HepG2 (cell line): ENCODE measurements around the gene ZNF865. TPM values are rescaled to one million over a fixed set of nuclear protein-coding genes. Genes with fewer than 3 reads are reported as not detected.
A peak's percentile ranks its signal among the peaks of the same experiment; 100 is the strongest.

Experiments used
- ARNT2 ChIP-seq: sonication (generic); formaldehyde crosslinking; IDR thresholded peaks from 2 replicates; pipeline ENCODE4 v1.8.0; 2022; ENCODE audit warnings: mild to moderate bottlenecking, low read depth, missing genetic modification reagents, moderate library complexity
- KAT8 ChIP-seq: IDR thresholded peaks from 2 replicates; pipeline ENCODE4 v1.6.1; 2016; ENCODE audit warnings: missing genetic modification reagents, missing compliant biosample characterization
- MBNL3 ChIP-seq: fragments of 250-450 bp; sonication (Bioruptor Pico); conservative IDR thresholded peaks from 2 replicates; pipeline ENCODE4 v1.8.0; 2022; ENCODE audit warnings: mild to moderate bottlenecking, inconsistent platforms
- NFATC3 ChIP-seq: sonication (generic); formaldehyde crosslinking; IDR thresholded peaks from 2 replicates; pipeline ENCODE4 v1.5.1; 2020; ENCODE audit warnings: mild to moderate bottlenecking, missing genetic modification reagents
- NONO ChIP-seq, 2 experiments: fragments of 450-650 bp in 1 of 2; sonication (generic) in 1 of 2; formaldehyde crosslinking in 1 of 2; IDR thresholded peaks in 1 of 2; conservative IDR thresholded peaks in 1 of 2; 2 replicates each; pipeline versions ENCODE4 v1.6.1 to v1.8.0; 2017 to 2022; ENCODE audit warnings: mild to moderate bottlenecking in 1 of 2, missing genetic modification reagents in 1 of 2, moderate library complexity in 1 of 2
- PATZ1 ChIP-seq: sonication (generic); formaldehyde crosslinking; IDR thresholded peaks from 2 replicates; pipeline ENCODE4 v1.4.0; 2020; ENCODE audit warnings: missing genetic modification reagents
- PITX1 ChIP-seq: sonication (generic); formaldehyde crosslinking; IDR thresholded peaks from 2 replicates; pipeline ENCODE4 v1.5.1; 2020; ENCODE audit warnings: mild to moderate bottlenecking, missing genetic modification reagents
- REST ChIP-seq, 2 experiments: IDR thresholded peaks; 2 replicates each; pipeline ENCODE4 v1.6.1; 2011 to 2012; ENCODE audit warnings: low read length in 2 of 2, borderline replicate concordance in 1 of 2, low read depth in 1 of 2, mild to moderate bottlenecking in 1 of 2, moderate library complexity in 1 of 2
- SAP130 ChIP-seq: IDR thresholded peaks from 2 replicates; pipeline ENCODE4 v1.6.1; 2016; ENCODE audit warnings: low read depth
- TARDBP ChIP-seq: sonication (generic); formaldehyde crosslinking; IDR thresholded peaks from 2 replicates; pipeline ENCODE4 v1.8.0; 2022; ENCODE audit warnings: mild to moderate bottlenecking, missing genetic modification reagents
- ZFP36L2 ChIP-seq: sonication (generic); formaldehyde crosslinking; IDR thresholded peaks from 2 replicates; pipeline ENCODE4 v1.4.0; 2020; ENCODE audit warnings: missing genetic modification reagents
- ZFY ChIP-seq: sonication (generic); formaldehyde crosslinking; IDR thresholded peaks from 2 replicates; pipeline ENCODE4 v1.4.0; 2020; ENCODE audit warnings: missing genetic modification reagents
- ZKSCAN8 ChIP-seq: IDR thresholded peaks from 2 replicates; pipeline ENCODE4 v1.6.1; 2016; ENCODE audit warnings: borderline replicate concordance, missing genetic modification reagents, missing compliant biosample characterization
- ZNF136 ChIP-seq: sonication (generic); formaldehyde crosslinking; IDR thresholded peaks from 2 replicates; pipeline ENCODE4 v1.8.1; 2022; ENCODE audit warnings: low read depth, mild to moderate bottlenecking, moderate library complexity, missing genetic modification reagents
- ZNF260 ChIP-seq: sonication (generic); formaldehyde crosslinking; IDR thresholded peaks from 2 replicates; pipeline ENCODE4 v1.4.0; 2020; ENCODE audit warnings: missing genetic modification reagents, low read depth, mild to moderate bottlenecking, borderline replicate concordance
- ZNF564 ChIP-seq: sonication (generic); formaldehyde crosslinking; IDR thresholded peaks from 2 replicates; pipeline ENCODE4 v1.8.1; 2023; ENCODE audit warnings: mild to moderate bottlenecking, missing genetic modification reagents
- ZNF746 ChIP-seq: sonication (generic); formaldehyde crosslinking; IDR thresholded peaks from 2 replicates; pipeline ENCODE4 v1.8.0; 2022; ENCODE audit warnings: mild to moderate bottlenecking, missing genetic modification reagents
- ZNF788 ChIP-seq: sonication (generic); formaldehyde crosslinking; IDR thresholded peaks from 2 replicates; pipeline ENCODE4 v1.5.0; 2020; ENCODE audit warnings: mild to moderate bottlenecking, missing genetic modification reagents, borderline replicate concordance
- ZNF879 ChIP-seq: sonication (generic); formaldehyde crosslinking; IDR thresholded peaks from 2 replicates; pipeline ENCODE4 v1.8.1; 2023; ENCODE audit warnings: missing genetic modification reagents
- ZZZ3 ChIP-seq: sonication (generic); formaldehyde crosslinking; IDR thresholded peaks from 2 replicates; pipeline ENCODE4 v1.4.0; 2020; ENCODE audit warnings: missing genetic modification reagents, mild to moderate bottlenecking, borderline replicate concordance
- polyA plus RNA-seq, 8 experiments: library from polyadenylated mRNA; depleted of rRNA in 3 of 8; stranded (reverse) in 7 of 8; unstranded in 1 of 8; fragments of >200 nt; fragmentation: Illumina TruSeq in 4 of 8; extraction: Trizol in 4 of 8; gene quantifications; 2 replicates each; pipeline versions ENCODE4 v1.2.1 to v1.2.3, GENCODE V29; 2011 to 2016; ENCODE audit warnings: low read depth in 4 of 8, missing spikeins in 1 of 8, mixed read lengths in 1 of 8; ENCODE audit not compliant: insufficient read depth in 1 of 8
- total RNA-seq, 5 experiments: library from RNA; depleted of rRNA; stranded (reverse); fragments of >200 nt; fragmentation: Illumina TruSeq; extraction: Trizol; gene quantifications; 2 replicates each; pipeline ENCODE4 v1.2.3, GENCODE V29; 2016; ENCODE audit warnings: low read depth in 1 of 5
- TF ChIP-seq, protein P1 (sequence below): sonication (generic); formaldehyde crosslinking; conservative IDR thresholded peaks from 2 replicates; pipeline ENCODE4 v1.4.0; 2020; ENCODE audit warnings: mild to moderate bottlenecking, missing genetic modification reagents, moderate library complexity

Gene ZNF865
- total and polyA plus RNA-seq, 2 of the 13 experiments (the other 11 are each of a cell fraction or from before 2014, with no cell fraction given) = 0.93 to 1.0 TPM

DNA sequence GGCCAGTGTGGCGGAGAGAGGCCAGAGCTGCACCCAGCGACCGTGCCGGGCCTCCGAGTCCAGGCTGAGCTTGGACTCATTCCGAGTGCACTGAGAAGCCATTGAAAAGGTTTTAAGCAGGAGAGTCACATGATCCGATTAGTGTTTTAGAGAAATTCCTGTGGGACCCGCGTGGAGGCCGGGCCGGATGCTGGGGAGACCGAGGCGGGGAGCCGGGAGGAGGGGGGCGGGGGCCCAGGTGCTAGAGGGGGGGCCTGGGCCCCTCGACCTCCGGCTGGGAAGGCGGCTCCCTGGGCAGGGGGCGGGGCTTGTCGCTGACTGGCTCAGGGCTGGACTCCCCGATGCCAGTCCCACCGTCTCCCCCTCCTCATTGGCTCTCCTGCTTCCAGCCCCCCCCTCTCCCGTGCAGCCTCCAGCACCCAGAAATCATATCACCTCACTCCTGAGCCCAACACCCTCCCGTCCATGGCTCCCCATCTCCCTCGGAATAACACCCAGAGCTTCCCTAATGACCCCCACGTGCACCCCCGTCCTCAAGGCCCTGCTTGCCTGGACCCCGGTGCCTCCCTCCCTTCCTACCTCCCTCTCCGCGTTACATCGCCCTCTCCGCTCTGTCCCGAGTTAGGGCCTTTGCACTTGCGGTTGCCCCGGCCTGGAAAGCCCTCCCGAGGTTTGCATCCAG, 19.6 kb upstream of the ZNF865 start (continued):
- no peak for TF ChIP-seq ZFP36L2 (CRISPR knock-in tag)
- peak; percentile 96 for TF ChIP-seq PATZ1 (CRISPR knock-in tag)
- peak; percentile 34; the same call in 1 of the 2 replicates for TF ChIP-seq ZNF788 (CRISPR knock-in tag)
- no peak for TF ChIP-seq ZNF136 (CRISPR knock-in tag)
- TF ChIP-seq ZNF260 = no peak
- peak; percentile 47; the same call in 1 of the 2 replicates for TF ChIP-seq PITX1 (CRISPR knock-in tag)
- no peak for TF ChIP-seq ZNF879 (CRISPR knock-in tag)
- no peak for TF ChIP-seq REST (IDR thresholded peaks at IDR 0.05; ENCODE audit: borderline replicate concordance in 1 of 2, low read depth in 1 of 2, low read length in 2 of 2)
- 0 out of 2 replicates have a peak, but pooled peaks have one; percentile 28 for TF ChIP-seq TARDBP (CRISPR knock-in tag)
- no peak for TF ChIP-seq ZZZ3 (CRISPR knock-in tag)
- TF ChIP-seq ARNT2 = no peak
- no peak for TF ChIP-seq ZNF746
- no peak for TF ChIP-seq ZKSCAN8 (CRISPR knock-in tag)
- peak; percentile 51 for TF ChIP-seq ZFY (CRISPR knock-in tag)
- TF ChIP-seq, protein P1, sequence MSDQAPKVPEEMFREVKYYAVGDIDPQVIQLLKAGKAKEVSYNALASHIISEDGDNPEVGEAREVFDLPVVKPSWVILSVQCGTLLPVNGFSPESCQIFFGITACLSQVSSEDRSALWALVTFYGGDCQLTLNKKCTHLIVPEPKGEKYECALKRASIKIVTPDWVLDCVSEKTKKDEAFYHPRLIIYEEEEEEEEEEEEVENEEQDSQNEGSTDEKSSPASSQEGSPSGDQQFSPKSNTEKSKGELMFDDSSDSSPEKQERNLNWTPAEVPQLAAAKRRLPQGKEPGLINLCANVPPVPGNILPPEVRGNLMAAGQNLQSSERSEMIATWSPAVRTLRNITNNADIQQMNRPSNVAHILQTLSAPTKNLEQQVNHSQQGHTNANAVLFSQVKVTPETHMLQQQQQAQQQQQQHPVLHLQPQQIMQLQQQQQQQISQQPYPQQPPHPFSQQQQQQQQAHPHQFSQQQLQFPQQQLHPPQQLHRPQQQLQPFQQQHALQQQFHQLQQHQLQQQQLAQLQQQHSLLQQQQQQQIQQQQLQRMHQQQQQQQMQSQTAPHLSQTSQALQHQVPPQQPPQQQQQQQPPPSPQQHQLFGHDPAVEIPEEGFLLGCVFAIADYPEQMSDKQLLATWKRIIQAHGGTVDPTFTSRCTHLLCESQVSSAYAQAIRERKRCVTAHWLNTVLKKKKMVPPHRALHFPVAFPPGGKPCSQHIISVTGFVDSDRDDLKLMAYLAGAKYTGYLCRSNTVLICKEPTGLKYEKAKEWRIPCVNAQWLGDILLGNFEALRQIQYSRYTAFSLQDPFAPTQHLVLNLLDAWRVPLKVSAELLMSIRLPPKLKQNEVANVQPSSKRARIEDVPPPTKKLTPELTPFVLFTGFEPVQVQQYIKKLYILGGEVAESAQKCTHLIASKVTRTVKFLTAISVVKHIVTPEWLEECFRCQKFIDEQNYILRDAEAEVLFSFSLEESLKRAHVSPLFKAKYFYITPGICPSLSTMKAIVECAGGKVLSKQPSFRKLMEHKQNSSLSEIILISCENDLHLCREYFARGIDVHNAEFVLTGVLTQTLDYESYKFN = peak; percentile 41
- TF ChIP-seq NONO (IDR thresholded peaks at IDR 0.05) = no peak
- TF ChIP-seq NONO (CRISPR knock-in tag; conservative IDR thresholded peaks at IDR 0.05) = no peak
- no peak; the same call in 1 of the 2 replicates for TF ChIP-seq ZNF564
- no peak for TF ChIP-seq MBNL3
- TF ChIP-seq KAT8 (CRISPR knock-in tag) = 0 out of 2 replicates have a peak, but pooled peaks have one; percentile 24
- TF ChIP-seq NFATC3 (CRISPR knock-in tag) = no peak
- peak; percentile 8; the same call in 1 of the 2 replicates for TF ChIP-seq SAP130 (CRISPR knock-in tag)
